SH-SY5Y (cell line): ENCODE measurements around the gene FGF12.

Experiments
- GATA2 ChIP-seq: IDR thresholded peaks from 2 replicates; pipeline ENCODE4 v1.6.1; 2011; ENCODE audit warnings: mild to moderate bottlenecking, low read depth, low read length
- GATA3 ChIP-seq: IDR thresholded peaks from 2 replicates; pipeline ENCODE4 v1.6.1; 2011; ENCODE audit warnings: low read depth, mild to moderate bottlenecking, low read length, moderate library complexity

GRCh38 chr3:192133271-192133670, 594.1 kb downstream of the FGF12 start:
- TF ChIP-seq GATA2, result no peak
- no peak for TF ChIP-seq GATA3
